ENCODE results near the gene ACOT7.

Gene ACOT7

DNA sequence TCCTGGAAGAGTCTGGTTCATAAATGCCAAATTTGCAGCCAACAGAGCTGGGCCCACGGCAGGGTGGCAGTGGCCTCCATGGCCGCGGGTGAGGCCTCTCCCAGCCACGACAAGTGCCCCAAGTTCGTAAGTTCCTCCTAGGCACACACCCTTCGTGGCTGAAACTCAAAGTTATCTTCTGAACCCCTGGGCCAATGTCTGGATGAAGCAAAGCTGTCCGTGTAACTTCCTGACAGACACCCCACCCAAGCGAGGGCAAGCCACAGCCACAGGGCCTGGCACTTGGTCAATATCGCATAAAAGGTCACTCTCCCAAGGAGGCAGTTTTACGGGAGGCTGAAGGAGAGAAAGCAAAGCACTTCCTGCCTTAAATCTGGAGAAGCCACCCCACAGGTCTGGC is 104.9 kb downstream of the ACOT7 start:
- DNase-seq (ENCODE audit: low read depth in 2 of 2), result no peak

DNA sequence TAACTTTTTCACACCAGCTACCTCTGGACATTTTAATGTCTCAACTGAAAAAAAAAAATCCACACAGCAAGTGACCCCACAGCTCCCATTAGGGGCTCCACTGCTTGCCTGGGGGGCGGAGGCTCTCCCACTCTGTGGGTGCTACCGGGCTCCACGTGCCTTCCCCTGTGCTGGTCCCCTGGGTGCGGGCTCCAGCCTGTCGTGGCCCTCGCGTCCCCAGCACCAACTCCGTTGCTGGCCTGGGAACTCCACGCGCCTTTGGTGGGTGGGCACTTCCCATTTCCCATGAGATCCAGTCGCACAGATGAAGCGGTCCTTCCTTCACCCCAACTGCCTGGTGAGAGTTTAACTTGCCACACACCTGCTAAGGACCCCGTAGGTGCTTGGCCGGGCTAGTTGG is 105.5 kb downstream of the ACOT7 start:
- no peak for DNase-seq (ENCODE audit: low read depth in 2 of 2)

DNA sequence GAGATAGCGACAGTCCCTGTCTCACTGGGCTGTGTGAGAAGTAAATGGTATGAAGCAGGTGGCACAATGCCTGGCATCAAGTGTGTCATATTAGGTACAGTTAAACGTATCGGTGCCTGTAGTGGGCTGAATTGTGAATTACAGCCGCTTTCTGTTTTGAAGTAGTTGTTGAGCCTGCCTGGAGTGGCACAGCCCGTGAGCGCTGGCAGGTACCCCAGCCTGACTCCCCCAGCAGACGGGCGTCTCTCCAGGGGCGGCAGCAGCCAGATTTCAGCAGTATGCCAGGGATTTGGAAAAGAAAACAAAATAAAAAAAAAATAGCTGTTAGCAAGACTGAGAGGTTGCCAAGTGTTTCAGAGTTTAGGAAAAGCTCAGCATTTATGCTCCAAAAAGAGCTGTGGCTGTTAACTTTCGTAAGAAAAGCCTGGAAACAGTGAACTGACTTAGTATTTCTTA is 106.1 kb downstream of the ACOT7 start:
- DNase-seq (ENCODE audit: low read depth in 2 of 2), result no peak

- DNase-seq (ENCODE audit: low read depth in 2 of 2), result no peak
Observed at GRCh38 chr1:6287029-6287428, 106.5 kb downstream of the ACOT7 start.

GRCh38 chr1:6286266-6286665 is 107.3 kb downstream of the ACOT7 start:
- DNase-seq (ENCODE audit: low read depth in 2 of 2), result no peak

- DNase-seq (ENCODE audit: low read depth in 2 of 2), result no peak
Observed at GRCh38 chr1:6285336-6285735, 108.2 kb downstream of the ACOT7 start.

GRCh38 chr1:6282577-6283270 is 110.8 kb downstream of the ACOT7 start:
- DNase-seq (ENCODE audit: low read depth in 2 of 2), result no peak

GRCh38 chr1:6281511-6282402 is 111.8 kb downstream of the ACOT7 start:
- DNase-seq (ENCODE audit: low read depth in 2 of 2), result no peak

GRCh38 chr1:6280761-6281451 is 112.7 kb downstream of the ACOT7 start:
- DNase-seq (ENCODE audit: low read depth in 2 of 2), result no peak

- no peak for DNase-seq (ENCODE audit: low read depth in 2 of 2)
Observed at GRCh38 chr1:6279613-6280383, 113.8 kb downstream of the ACOT7 start.

- no peak for DNase-seq (ENCODE audit: low read depth in 2 of 2)
Observed at GRCh38 chr1:6279066-6279465, 114.5 kb downstream of the ACOT7 start.

GRCh38 chr1:6278263-6278662 is 115.3 kb downstream of the ACOT7 start:
- DNase-seq (ENCODE audit: low read depth in 2 of 2), result no peak

DNA sequence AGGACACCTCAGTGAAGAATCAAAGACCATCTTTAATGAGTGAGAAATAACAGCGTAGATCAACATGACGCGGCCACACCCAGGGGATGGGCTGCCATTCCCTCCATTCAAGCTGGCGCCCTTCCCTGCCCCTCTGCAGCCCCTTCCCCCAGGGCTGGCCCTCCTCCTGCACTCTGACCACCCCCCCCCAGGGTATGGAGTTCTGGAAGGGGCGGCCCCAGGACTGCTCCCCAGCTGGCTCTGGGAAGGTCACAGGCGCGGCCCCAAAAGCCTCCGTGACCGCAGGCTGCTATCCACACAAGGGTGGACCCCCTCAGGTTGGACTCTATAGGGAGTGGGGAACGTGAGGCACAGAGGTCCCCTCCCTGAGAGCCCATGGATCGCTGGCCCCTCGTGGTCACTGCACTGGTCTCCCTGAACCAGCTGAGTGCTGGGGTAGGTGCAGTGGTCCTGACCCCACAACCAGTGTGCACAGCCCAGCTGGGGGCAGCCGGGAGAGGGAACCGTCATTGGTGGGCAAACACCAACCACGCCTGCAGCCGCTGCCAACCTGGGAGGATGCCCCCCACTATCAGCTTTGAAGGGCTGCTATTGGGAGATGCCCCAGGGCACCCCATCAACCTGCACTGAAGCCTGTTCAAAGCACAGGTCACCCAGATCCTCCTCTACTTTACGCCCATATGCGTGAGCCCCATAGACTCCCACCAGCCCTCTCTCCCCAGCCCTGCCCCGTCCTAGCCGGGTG is 116.6 kb downstream of the ACOT7 start:
- DNase-seq (ENCODE audit: low read depth in 2 of 2), result no peak

- DNase-seq (ENCODE audit: low read depth in 2 of 2), result peak; percentile 49 to 53
Observed at GRCh38 chr1:6275826-6276782, 117.5 kb downstream of the ACOT7 start.

GRCh38 chr1:6274622-6275139 is 118.9 kb downstream of the ACOT7 start:
- DNase-seq (ENCODE audit: low read depth in 2 of 2), result no peak

DNA sequence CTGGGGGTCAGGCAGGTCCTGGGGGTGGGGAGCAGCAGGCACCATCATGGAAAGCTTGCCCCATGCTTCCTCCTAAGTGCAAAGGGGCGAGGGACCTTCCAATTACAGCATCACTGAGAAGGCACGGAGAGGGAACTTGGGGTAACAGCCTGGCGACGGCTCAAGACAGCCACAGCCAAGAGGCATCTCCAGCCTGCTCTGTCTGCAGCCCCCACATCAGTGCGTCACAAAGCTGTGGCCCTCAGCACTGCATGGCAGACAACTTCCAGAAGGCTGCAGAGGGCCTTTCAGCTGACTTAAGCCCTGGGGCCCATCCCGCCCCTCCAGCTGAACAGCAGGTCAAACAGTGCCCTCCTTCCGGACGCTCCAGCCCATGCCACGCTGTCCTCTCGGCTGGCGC is 119.5 kb downstream of the ACOT7 start:
- no peak for DNase-seq (ENCODE audit: low read depth in 2 of 2)

DNA sequence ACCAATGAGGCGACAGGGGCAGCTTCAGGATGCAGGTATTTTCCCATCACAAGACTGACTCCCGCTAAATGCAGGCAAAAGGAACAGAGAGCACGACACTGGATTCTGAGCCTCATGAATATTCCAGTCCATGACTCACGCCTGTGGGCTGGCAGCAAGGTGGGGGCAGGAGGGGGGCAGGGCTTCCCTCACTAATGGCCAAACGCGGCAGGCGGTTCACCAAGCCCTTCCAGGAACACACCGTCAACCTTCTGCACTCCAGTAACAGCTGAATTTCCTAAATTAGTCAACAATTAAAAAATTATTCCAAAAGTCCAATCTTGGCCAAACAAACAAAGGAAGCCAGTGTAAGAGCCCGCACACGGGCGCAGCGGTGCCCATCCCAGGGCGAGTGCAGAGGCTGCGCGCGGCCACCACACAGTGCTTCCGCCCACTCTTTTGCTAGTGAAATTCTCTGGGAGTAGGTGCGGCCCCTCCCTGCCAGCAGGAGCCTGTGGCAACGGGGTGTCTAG is 120.1 kb downstream of the ACOT7 start:
- DNase-seq (ENCODE audit: low read depth in 2 of 2), result no peak

DNA sequence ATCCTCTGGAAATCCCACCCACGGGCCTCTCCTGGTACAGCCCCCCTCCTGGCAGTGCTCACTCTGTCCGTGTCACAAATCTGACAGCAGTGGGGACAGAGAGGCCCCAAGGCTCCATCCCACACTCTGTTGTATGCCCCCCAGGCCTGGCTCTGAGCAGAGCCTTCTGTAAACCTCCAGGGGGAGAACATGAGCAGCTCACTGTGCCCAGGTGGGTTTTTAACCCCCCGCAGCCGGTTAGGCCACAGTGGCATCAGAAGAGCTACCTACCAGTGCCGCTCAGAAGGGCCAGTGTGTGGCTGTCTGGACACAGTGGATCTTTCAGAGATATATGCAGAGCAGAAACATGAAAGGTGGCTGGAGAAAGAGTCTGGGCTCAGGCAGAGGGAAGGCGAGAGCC is 120.7 kb downstream of the ACOT7 start:
- DNase-seq (ENCODE audit: low read depth in 2 of 2), result no peak

DNA sequence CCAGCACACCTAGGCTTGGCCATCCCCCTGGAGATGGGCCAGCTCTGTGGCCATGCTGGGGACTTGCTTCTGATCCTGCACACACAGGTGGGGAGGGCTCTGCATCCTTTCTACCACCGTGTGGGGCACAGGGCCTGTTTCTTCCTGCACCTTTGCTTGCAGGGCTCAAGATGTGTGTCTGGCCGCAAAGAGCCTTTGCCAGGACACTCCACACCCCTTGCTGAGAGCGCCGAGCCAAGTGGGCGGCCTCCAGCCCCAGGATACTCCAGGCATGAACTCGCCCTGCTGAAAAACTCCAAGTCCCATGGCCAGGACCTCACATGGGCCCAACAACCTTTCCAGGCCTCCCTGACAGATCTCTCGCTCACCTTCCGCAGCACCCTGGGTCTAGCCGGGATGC is 121.1 kb downstream of the ACOT7 start:
- DNase-seq (ENCODE audit: low read depth in 2 of 2), result no peak
